PC-3 (cell line): ENCODE results near the gene GPR179. TPM values are rescaled to one million over a fixed set of nuclear protein-coding genes. Genes with fewer than 3 reads are reported as not detected.
A peak's percentile ranks its signal among the peaks of the same experiment; 100 is the strongest.

Source experiments
- ATAC-seq: fragments of 200-7000 bp; cut with Tn5 transposase; 2 replicates; pipeline ENCODE4 v1.9.1; 2020; ENCODE audit warnings: mild to moderate bottlenecking, moderate library complexity
- BruUV-seq: library from RNA; stranded (reverse); fragments of 400-500 nt; replicated peaks from 2 replicates; lab custom pipeline; 2021; lab: Mats Ljungman, UMichigan
- CTCF ChIA-PET: fragments of 300-600 bp; sonication (Branson Sonifier 250); formaldehyde crosslinking; loops from one replicate; lab custom pipeline; 2022; ENCODE audit warnings: antibody characterized with exemption; lab: Charles Lee
- POLR2A ChIA-PET: fragments of 300-600 bp; sonication (Branson Sonifier 250); formaldehyde crosslinking; loops from one replicate; lab custom pipeline; 2022; ENCODE audit warnings: antibody characterized with exemption; ENCODE audit not compliant: unreplicated experiment; lab: Charles Lee
- DNase-seq: peaks from one replicate; pipeline ENCODE4 v3.0.0-alpha.2; 2015
- H2AFZ ChIP-seq: fragments of 300-600 bp; sonication (generic); 2 replicates; pipeline ENCODE4 v1.6.0; 2016; ENCODE audit warnings: antibody characterized with exemption, low read length
- H3F3A ChIP-seq: fragments of 300-600 bp; sonication (generic); one replicate; pipeline ENCODE4 v1.6.0; 2017; ENCODE audit warnings: antibody characterized with exemption, low read length, control low read depth, mild to moderate bottlenecking; ENCODE audit not compliant: unreplicated experiment
- H3K27ac ChIP-seq: fragments of 300-600 bp; sonication (generic); 2 replicates; pipeline ENCODE4 v1.5.1; 2016; ENCODE audit warnings: mild to moderate bottlenecking, low read length
- H3K27me3 ChIP-seq: fragments of 300-600 bp; sonication (generic); 2 replicates; pipeline ENCODE4 v1.6.1; 2016; ENCODE audit warnings: low read length, mixed read lengths
- H3K36me3 ChIP-seq: fragments of 300-600 bp; sonication (generic); 2 replicates; pipeline ENCODE4 v1.6.1; 2016; ENCODE audit warnings: low read depth, mixed run types, low read length, mixed read lengths
- H3K4me1 ChIP-seq: fragments of 300-600 bp; sonication (generic); 2 replicates; pipeline ENCODE4 v1.5.1; 2016; ENCODE audit warnings: low read length; ENCODE audit not compliant: insufficient read depth
- H3K4me2 ChIP-seq: fragments of 300-600 bp; sonication (generic); 2 replicates; pipeline ENCODE4 v1.6.0; 2016; ENCODE audit warnings: low read length
- H3K4me3 ChIP-seq: fragments of 300-600 bp; sonication (generic); 2 replicates; pipeline ENCODE4 v1.5.1; 2016; ENCODE audit warnings: mild to moderate bottlenecking, low read length, mixed read lengths
- H3K79me2 ChIP-seq: fragments of 300-600 bp; sonication (generic); 2 replicates; pipeline ENCODE4 v1.6.1; 2017; ENCODE audit warnings: low read length, mixed read lengths
- H3K9ac ChIP-seq: fragments of 300-600 bp; sonication (generic); 2 replicates; pipeline ENCODE4 v1.6.0; 2016; ENCODE audit warnings: mild to moderate bottlenecking, low read length
- H3K9me2 ChIP-seq: fragments of 300-600 bp; sonication (generic); replicated peaks from 2 replicates; pipeline ENCODE4 v1.6.1; 2016; ENCODE audit warnings: mixed run types, low read length, mixed read lengths
- H3K9me3 ChIP-seq: fragments of 300-600 bp; sonication (generic); 2 replicates; pipeline ENCODE4 v1.6.1; 2016; ENCODE audit warnings: low read length, mixed read lengths
- H4K20me1 ChIP-seq: fragments of 300-600 bp; sonication (generic); 2 replicates; pipeline ENCODE4 v1.6.1; 2016; ENCODE audit warnings: low read length, mixed read lengths
- EZH2 ChIP-seq: fragments of 300-600 bp; sonication (generic); IDR thresholded peaks from one replicate; pipeline ENCODE4 v1.6.1; 2017; ENCODE audit warnings: antibody characterized with exemption, mild to moderate bottlenecking, low read length; ENCODE audit not compliant: unreplicated experiment
- EZH2phosphoT487 ChIP-seq: fragments of 300-600 bp; sonication (generic); IDR thresholded peaks from 2 replicates; pipeline ENCODE4 v1.6.1; 2018; ENCODE audit warnings: mild to moderate bottlenecking, antibody characterized with exemption, low read length, borderline replicate concordance
- intact Hi-C: fragments of 100-400 bp; cut with micrococcal nuclease; formaldehyde crosslinking; loops from 2 replicates; pipeline ENCODE4 v1.9.0; 2023
- total RNA-seq: library from RNA; depleted of rRNA; stranded (reverse); fragments of >200 nt; gene quantifications from 2 replicates; pipeline ENCODE4 v1.2.3, GENCODE V29; 2014
- TF ChIP-seq, protein P1 (sequence below): fragments of 300-600 bp; sonication (generic); conservative IDR thresholded peaks from 2 replicates; pipeline ENCODE4 v1.5.1; 2017; ENCODE audit warnings: antibody characterized with exemption, low read depth, mild to moderate bottlenecking, low read length

Gene GPR179
- total RNA-seq, 1 experiment from 2014 or later: not detected

DNA sequence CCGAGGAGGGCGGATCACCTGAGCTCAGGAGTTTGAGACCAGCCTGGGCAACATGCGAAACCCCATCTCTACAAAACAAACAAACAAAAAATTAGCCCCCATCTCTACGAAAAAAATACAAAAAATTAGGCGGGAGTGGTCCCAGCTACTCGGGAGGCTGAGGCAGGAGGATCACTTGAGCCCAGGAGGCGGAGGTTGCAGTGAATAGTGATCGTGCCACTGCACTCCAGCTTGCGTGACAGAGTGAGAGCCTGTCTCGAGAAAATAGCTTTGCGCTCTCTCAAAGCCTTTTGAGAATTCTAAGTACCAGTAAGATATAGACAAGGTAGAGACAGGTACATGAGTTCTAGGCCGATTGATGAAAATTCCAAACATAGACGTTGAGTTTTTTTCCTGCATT lies 9.9 kb upstream of the GPR179 start:
- Histone ChIP-seq H3K36me3 (no peaks in the 10 kb centered on the region; the same call in 1 of the 2 replicates), H3K9ac (no peak overlapping the region), H3K4me2 (peak overlapping the region; percentile 91), H3K27ac (no peak overlapping the region), H3K27me3 (no peaks in the 10 kb centered on the region), H3K4me3 (peak overlapping the region; percentile 73; the same call in 1 of the 2 replicates), H4K20me1 (no peaks in the 10 kb centered on the region), H3K9me2 (no peaks in the 10 kb centered on the region), H3F3A (no peaks in the 10 kb centered on the region), H3K4me1 (peaks cover 9% of the 10 kb centered on the region; the same call in 1 of the 2 replicates), H2AFZ (no peak overlapping the region), H3K79me2 (peaks cover 48% of the 10 kb centered on the region), H3K9me3 (no peaks in the 10 kb centered on the region)
- no peak for DNase-seq
- intact Hi-C loops: no loop called here
- BruUV-seq: no TSS peak
- TF ChIP-seq, protein P1, sequence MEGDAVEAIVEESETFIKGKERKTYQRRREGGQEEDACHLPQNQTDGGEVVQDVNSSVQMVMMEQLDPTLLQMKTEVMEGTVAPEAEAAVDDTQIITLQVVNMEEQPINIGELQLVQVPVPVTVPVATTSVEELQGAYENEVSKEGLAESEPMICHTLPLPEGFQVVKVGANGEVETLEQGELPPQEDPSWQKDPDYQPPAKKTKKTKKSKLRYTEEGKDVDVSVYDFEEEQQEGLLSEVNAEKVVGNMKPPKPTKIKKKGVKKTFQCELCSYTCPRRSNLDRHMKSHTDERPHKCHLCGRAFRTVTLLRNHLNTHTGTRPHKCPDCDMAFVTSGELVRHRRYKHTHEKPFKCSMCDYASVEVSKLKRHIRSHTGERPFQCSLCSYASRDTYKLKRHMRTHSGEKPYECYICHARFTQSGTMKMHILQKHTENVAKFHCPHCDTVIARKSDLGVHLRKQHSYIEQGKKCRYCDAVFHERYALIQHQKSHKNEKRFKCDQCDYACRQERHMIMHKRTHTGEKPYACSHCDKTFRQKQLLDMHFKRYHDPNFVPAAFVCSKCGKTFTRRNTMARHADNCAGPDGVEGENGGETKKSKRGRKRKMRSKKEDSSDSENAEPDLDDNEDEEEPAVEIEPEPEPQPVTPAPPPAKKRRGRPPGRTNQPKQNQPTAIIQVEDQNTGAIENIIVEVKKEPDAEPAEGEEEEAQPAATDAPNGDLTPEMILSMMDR: no peak
- TF ChIP-seq EZH2phosphoT487 (no peak), EZH2 (no peak)
- ChIA-PET POLR2A (no interaction called here), CTCF (no interaction called here)
- ATAC-seq: no peak

DNA sequence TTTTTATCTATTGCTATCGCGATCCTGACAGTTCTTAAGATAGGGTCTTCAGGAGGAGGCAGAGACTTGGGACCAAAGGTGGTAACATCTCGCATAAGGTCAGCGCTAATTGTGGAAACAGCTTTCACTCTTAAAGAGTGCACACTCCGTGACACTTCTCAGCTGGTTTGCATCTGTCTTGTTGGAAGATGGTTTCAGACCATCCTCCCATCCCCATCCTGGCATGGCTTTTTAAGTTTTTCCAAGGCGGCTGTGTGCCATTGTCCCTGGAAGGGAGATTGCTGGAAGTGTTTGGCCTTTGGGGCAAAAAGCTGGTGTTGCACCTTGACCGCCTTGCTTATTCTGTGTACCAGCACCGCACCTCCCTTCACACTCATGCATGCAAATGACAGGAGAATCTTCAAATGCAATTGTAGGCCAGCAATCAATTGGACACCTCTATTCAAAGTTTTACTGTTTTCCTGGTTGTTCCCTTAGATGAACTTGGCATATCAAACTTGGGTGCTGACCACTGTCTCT lies 9.4 kb upstream of the GPR179 start:
- Histone ChIP-seq H3K27me3 (no peaks in the 10 kb centered on the region), H2AFZ (0 out of 2 replicates have a peak overlapping the region, but pooled peaks have one; percentile 21), H3K4me2 (peak overlapping the region; percentile 91), H3K79me2 (peaks cover 48% of the 10 kb centered on the region), H4K20me1 (no peaks in the 10 kb centered on the region), H3K9me3 (no peaks in the 10 kb centered on the region), H3K9ac (peak overlapping the region; percentile 68; the same call in 1 of the 2 replicates), H3K4me3 (peak overlapping the region; percentile 73), H3K36me3 (no peaks in the 10 kb centered on the region; the same call in 1 of the 2 replicates), H3F3A (no peaks in the 10 kb centered on the region), H3K27ac (no peak overlapping the region), H3K4me1 (peaks cover 9% of the 10 kb centered on the region; the same call in 1 of the 2 replicates), H3K9me2 (no peaks in the 10 kb centered on the region)
- ATAC-seq: no peak
- TSS peak; percentile 34 for BruUV-seq
- ChIA-PET POLR2A (no interaction called here), CTCF (no interaction called here)
- TF ChIP-seq EZH2phosphoT487: no peak
- no peak for TF ChIP-seq EZH2
- TF ChIP-seq, protein P1: no peak
- intact Hi-C loops: no loop called here
- DNase-seq: no peak
